SK-N-SH (cell line): ENCODE results near the gene ACTR6. TPM values are rescaled to one million over a fixed set of nuclear protein-coding genes. Genes with fewer than 3 reads are reported as not detected.

Experiments
- CTCF ChIA-PET: fragments of 300-600, 350-600 bp; formaldehyde crosslinking; extraction: SDS; loops from one replicate; lab custom pipeline; 2021; lab: Yijun Ruan, JAX
- POLR2A ChIA-PET: fragments of 350-600 bp; sonication (Branson Sonifier 250); formaldehyde crosslinking; extraction: SDS; loops from one replicate; lab custom pipeline; 2020; ENCODE audit warnings: antibody characterized with exemption, inconsistent platforms; lab: Yijun Ruan, JAX
- DNase-seq: peaks from one replicate; pipeline ENCODE4 v3.0.0; 2012
- H2AFZ ChIP-seq: fragments of 200-600 bp; sonication (generic); 2 replicates; pipeline ENCODE4 v1.8.1; 2016; ENCODE audit warnings: antibody characterized with exemption, mild to moderate bottlenecking, low read depth
- H3F3A ChIP-seq: fragments of 200-600 bp; sonication (generic); replicated peaks from 2 replicates; pipeline ENCODE3; 2016; ENCODE audit warnings: antibody characterized with exemption, mild to moderate bottlenecking; ENCODE audit not compliant: insufficient read depth
- H3K27ac ChIP-seq, 2 experiments: fragments of 200-500 bp in 1 of 2; fragments of 200-600 bp in 1 of 2; sonication (Bioruptor generic) in 1 of 2; sonication (generic), shearing (Covaris generic) in 1 of 2; 2 replicates each; pipeline versions ENCODE4 v1.5.1 to v1.6.1; 2014 to 2016; ENCODE audit warnings: low read depth in 2 of 2, inconsistent platforms in 1 of 2, low read length in 1 of 2, mild to moderate bottlenecking in 1 of 2, mixed read lengths in 1 of 2
- H3K27me3 ChIP-seq: fragments of 200-600 bp; sonication (generic), shearing (Covaris generic); 2 replicates; pipeline ENCODE4 v1.6.1; 2016; ENCODE audit warnings: mixed run types; ENCODE audit not compliant: insufficient read depth
- H3K36me3 ChIP-seq, 2 experiments: fragments of 200-500 bp in 1 of 2; fragments of 200-600 bp in 1 of 2; sonication (Bioruptor generic) in 1 of 2; sonication (generic) in 1 of 2; replicated peaks in 1 of 2; 2 replicates each; pipeline versions ENCODE3 to v1.5.1; 2014 to 2016; ENCODE audit warnings: low read length in 1 of 2, mild to moderate bottlenecking in 1 of 2; ENCODE audit not compliant: insufficient read depth in 2 of 2, control insufficient read depth in 1 of 2
- H3K4me1 ChIP-seq, 2 experiments: fragments of 200-500 bp in 1 of 2; fragments of 200-600 bp in 1 of 2; sonication (Bioruptor generic) in 1 of 2; sonication (generic), shearing (Covaris generic) in 1 of 2; 2 replicates each; pipeline versions ENCODE4 v1.5.1 to v1.6.1; 2014 to 2016; ENCODE audit warnings: low read depth in 1 of 2, low read length in 1 of 2, mixed run types in 1 of 2; ENCODE audit not compliant: insufficient read depth in 2 of 2, control insufficient read depth in 1 of 2
- H3K4me2 ChIP-seq: fragments of 200-600 bp; sonication (generic), shearing (Covaris generic); 2 replicates; pipeline ENCODE4 v1.6.1; 2017; ENCODE audit warnings: mixed run types
- H3K4me3 ChIP-seq, 2 experiments: fragments of 200-500 bp in 1 of 2; fragments of 200-600 bp in 1 of 2; sonication (Bioruptor generic) in 1 of 2; sonication (generic), shearing (Covaris generic) in 1 of 2; 2 replicates each; pipeline versions ENCODE4 v1.5.1 to v1.8.1; 2014 to 2016; ENCODE audit warnings: low read depth in 2 of 2, inconsistent platforms in 1 of 2, low read length in 1 of 2, mild to moderate bottlenecking in 1 of 2, mixed read lengths in 1 of 2, moderate library complexity in 1 of 2
- H3K79me2 ChIP-seq: fragments of 200-600 bp; sonication (generic); 2 replicates; pipeline ENCODE4 v1.8.1; 2017; ENCODE audit warnings: mild to moderate bottlenecking; ENCODE audit not compliant: insufficient read depth
- H3K9ac ChIP-seq: fragments of 200-600 bp; sonication (generic); 2 replicates; pipeline ENCODE4 v1.6.1; 2017; ENCODE audit warnings: mixed run types
- H3K9me2 ChIP-seq: fragments of 200-600 bp; sonication (generic); 2 replicates; pipeline ENCODE4 v1.6.1; 2017; ENCODE audit warnings: mixed run types
- H3K9me3 ChIP-seq: fragments of 200-600 bp; sonication (generic); 2 replicates; pipeline ENCODE4 v1.6.1; 2017; ENCODE audit warnings: mixed run types, mild to moderate bottlenecking, moderate library complexity
- H4K20me1 ChIP-seq: fragments of 200-600 bp; sonication (generic); 2 replicates; pipeline ENCODE4 v1.6.1; 2017; ENCODE audit warnings: mild to moderate bottlenecking, mixed run types; ENCODE audit not compliant: insufficient read depth
- CHD2 ChIP-seq: fragments of 150-350 bp; IDR thresholded peaks from 2 replicates; pipeline ENCODE4 v1.6.1; 2018; ENCODE audit warnings: low read length; ENCODE audit not compliant: partially characterized antibody
- ELF1 ChIP-seq: IDR thresholded peaks from 2 replicates; pipeline ENCODE4 v1.4.0; 2012
- EZH2phosphoT487 ChIP-seq: fragments of 200-600 bp; sonication (generic); IDR thresholded peaks from 2 replicates; pipeline ENCODE4 v1.6.1; 2017; ENCODE audit warnings: low read depth, mixed run types, mild to moderate bottlenecking, antibody characterized with exemption, moderate library complexity, borderline replicate concordance
- FOXJ3 ChIP-seq: sonication (generic); formaldehyde crosslinking; IDR thresholded peaks from 2 replicates; pipeline ENCODE4 v1.5.1; 2020; ENCODE audit warnings: mild to moderate bottlenecking, missing genetic modification reagents
- GABPA ChIP-seq: IDR thresholded peaks from 2 replicates; pipeline ENCODE4 v1.4.0; 2012; ENCODE audit warnings: low read depth, mild to moderate bottlenecking
- JUND ChIP-seq: IDR thresholded peaks from 2 replicates; pipeline ENCODE4 v1.4.0; 2012
- MAX ChIP-seq: IDR thresholded peaks from 2 replicates; pipeline ENCODE4 v1.4.0; 2012; ENCODE audit warnings: low read depth
- MEF2A ChIP-seq: IDR thresholded peaks from 2 replicates; pipeline ENCODE4 v1.4.0; 2012; ENCODE audit warnings: low read depth, borderline replicate concordance
- POLR2AphosphoS5 ChIP-seq: IDR thresholded peaks from 2 replicates; pipeline ENCODE4 v1.6.1; 2012; ENCODE audit warnings: low read depth, low read length
- RCOR1 ChIP-seq: fragments of 150-350 bp; IDR thresholded peaks from 2 replicates; pipeline ENCODE4 v1.6.1; 2017; ENCODE audit warnings: antibody characterized with exemption, low read length
- REST ChIP-seq: IDR thresholded peaks from 2 replicates; pipeline ENCODE4 v1.6.1; 2012; ENCODE audit warnings: mild to moderate bottlenecking, low read depth, low read length, moderate library complexity
- RXRA ChIP-seq: IDR thresholded peaks from 2 replicates; pipeline ENCODE4 v1.4.0; 2012; ENCODE audit warnings: low read depth, mild to moderate bottlenecking, borderline replicate concordance
- SIN3A ChIP-seq: IDR thresholded peaks from 2 replicates; pipeline ENCODE4 v1.6.1; 2012; ENCODE audit warnings: low read depth, mild to moderate bottlenecking, low read length, moderate library complexity, borderline replicate concordance
- SMC3 ChIP-seq: IDR thresholded peaks from 2 replicates; pipeline ENCODE4 v1.6.1; 2012; ENCODE audit warnings: low read depth, low read length, improper control_type of control experiment
- TCF12 ChIP-seq: IDR thresholded peaks from 2 replicates; pipeline ENCODE4 v1.4.0; 2012
- TEAD4 ChIP-seq: IDR thresholded peaks from 2 replicates; pipeline ENCODE4 v1.4.0; 2012; ENCODE audit warnings: mild to moderate bottlenecking, borderline replicate concordance; ENCODE audit not compliant: insufficient read depth
- YY1 ChIP-seq: IDR thresholded peaks from 2 replicates; pipeline ENCODE4 v1.4.0; 2012; ENCODE audit warnings: low read depth, mild to moderate bottlenecking
- WGBS: methylation state at CpG from one replicate; pipeline ENCODE4 v1.1.6; 2017; ENCODE audit warnings: low lambda C conversion rate; 5-methylcytosine and 5-hydroxymethylcytosine counted together
- polyA plus RNA-seq, 3 experiments: library from polyadenylated mRNA; depleted of rRNA; stranded (reverse); fragments of >200 nt; gene quantifications; 2 replicates each; pipeline ENCODE4 v1.2.3, GENCODE V29; 2012
- TF ChIP-seq, protein P1 (sequence below): IDR thresholded peaks from 2 replicates; pipeline ENCODE4 v1.4.0; 2012; ENCODE audit warnings: low read depth, borderline replicate concordance
- TF ChIP-seq, protein P2 (sequence below): IDR thresholded peaks from 2 replicates; pipeline ENCODE4 v1.4.0; 2012; ENCODE audit warnings: low read depth, borderline replicate concordance

ACTR6 gene
- polyA plus RNA-seq, 1 of the 3 experiments (the other 2 are of a cell fraction): 21.5 TPM

DNA sequence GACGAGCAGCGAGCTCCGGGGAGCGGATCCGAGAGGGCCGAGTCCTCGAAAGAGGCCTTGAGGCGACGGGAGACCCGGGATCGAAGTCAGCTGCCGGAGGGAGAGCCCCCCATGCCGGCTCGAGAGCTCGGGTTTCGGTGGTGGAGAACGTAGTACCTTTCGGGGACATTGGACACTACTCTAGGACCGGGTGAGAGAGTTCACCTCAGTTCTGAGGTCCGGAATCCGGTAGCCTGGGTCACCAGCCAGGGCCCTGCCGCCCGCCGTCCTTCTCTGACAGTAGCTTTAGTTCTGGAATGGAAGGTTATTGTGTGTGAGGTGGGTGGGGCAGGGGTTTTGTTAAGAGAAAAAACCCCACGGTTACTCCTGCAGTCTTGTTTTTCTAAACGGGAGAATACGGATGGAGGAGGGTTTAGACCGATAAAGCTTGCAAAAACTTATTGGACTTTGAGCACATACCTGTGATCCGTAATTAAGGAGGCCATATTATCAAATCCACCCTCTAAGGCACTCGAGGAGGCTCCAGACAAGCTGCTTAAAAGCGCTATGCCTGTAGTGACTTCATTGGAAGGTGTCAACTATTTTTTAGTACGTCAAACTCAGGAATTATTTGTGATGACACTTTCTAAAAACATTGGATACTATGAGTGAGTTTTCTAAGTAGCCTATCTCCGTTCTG lies 67.1 kb downstream of the ACTR6 start:
- H3K4me3 ChIP-seq: peak overlapping the region; percentile 79 to 88
- TF ChIP-seq RXRA (no peak), MAX (no peak), GABPA (no peak), JUND (no peak), REST (no peak), MEF2A (no peak), POLR2AphosphoS5 (no peak), FOXJ3 (CRISPR knock-in tag) (no peak), SIN3A (no peak; the same call in 1 of the 2 replicates), CHD2 (no peak), ELF1 (no peak), YY1 (no peak), TCF12 (no peak), RCOR1 (no peak), TEAD4 (no peak), EZH2phosphoT487 (no peak), SMC3 (no peak)
- TF ChIP-seq, protein P1, sequence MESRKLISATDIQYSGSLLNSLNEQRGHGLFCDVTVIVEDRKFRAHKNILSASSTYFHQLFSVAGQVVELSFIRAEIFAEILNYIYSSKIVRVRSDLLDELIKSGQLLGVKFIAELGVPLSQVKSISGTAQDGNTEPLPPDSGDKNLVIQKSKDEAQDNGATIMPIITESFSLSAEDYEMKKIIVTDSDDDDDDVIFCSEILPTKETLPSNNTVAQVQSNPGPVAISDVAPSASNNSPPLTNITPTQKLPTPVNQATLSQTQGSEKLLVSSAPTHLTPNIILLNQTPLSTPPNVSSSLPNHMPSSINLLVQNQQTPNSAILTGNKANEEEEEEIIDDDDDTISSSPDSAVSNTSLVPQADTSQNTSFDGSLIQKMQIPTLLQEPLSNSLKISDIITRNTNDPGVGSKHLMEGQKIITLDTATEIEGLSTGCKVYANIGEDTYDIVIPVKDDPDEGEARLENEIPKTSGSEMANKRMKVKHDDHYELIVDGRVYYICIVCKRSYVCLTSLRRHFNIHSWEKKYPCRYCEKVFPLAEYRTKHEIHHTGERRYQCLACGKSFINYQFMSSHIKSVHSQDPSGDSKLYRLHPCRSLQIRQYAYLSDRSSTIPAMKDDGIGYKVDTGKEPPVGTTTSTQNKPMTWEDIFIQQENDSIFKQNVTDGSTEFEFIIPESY: no peak
- TF ChIP-seq, protein P2, sequence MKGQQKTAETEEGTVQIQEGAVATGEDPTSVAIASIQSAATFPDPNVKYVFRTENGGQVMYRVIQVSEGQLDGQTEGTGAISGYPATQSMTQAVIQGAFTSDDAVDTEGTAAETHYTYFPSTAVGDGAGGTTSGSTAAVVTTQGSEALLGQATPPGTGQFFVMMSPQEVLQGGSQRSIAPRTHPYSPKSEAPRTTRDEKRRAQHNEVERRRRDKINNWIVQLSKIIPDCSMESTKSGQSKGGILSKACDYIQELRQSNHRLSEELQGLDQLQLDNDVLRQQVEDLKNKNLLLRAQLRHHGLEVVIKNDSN: no peak
- TF ChIP-seq, all 33 proteins: peak for 0
- 2% methylated on average over 18 of the region's 33 CpGs for WGBS
- Histone ChIP-seq H3K9me3 (no peaks in the 10 kb centered on the region), H3K9me2 (no peaks in the 10 kb centered on the region), H3K27me3 (no peaks in the 10 kb centered on the region), H3F3A (peaks cover 6% of the 10 kb centered on the region), H3K4me2 (peak overlapping the region; percentile 84), H3K36me3 (peaks cover 2 to 3% of the 10 kb centered on the region in 2 experiments), H3K9ac (peak overlapping the region; percentile 91), H2AFZ (peak overlapping the region; percentile 63; the same call in 1 of the 2 replicates), H3K27ac (peak overlapping the region; percentile 89 to 93), H3K79me2 (peaks cover 54% of the 10 kb centered on the region), H4K20me1 (peaks cover 31% of the 10 kb centered on the region), H3K4me1 (peaks cover 12 to 13% of the 10 kb centered on the region in 2 experiments; a peak in 3 of 4 replicates)
- ChIA-PET POLR2A (interaction anchor here (1.3 to 2.1 kb wide), 2 partner anchors 11 to 67 kb away, joined by 3 to 11 read pairs; partner anchors contain the start of gene ACTR6), CTCF (interaction anchor here (0.8 to 1.4 kb wide), 3 partner anchors 47 to 287 kb away, joined by 3 to 4 read pairs (median 4); no protein-coding TSS in a partner anchor)
- no peak for DNase-seq
